GM23338 (cell line): ENCODE results near the gene CTDNEP1. TPM values are rescaled to one million over a fixed set of nuclear protein-coding genes. Genes with fewer than 3 reads are reported as not detected.

ENCODE experiments used
- ATAC-seq: fragments of 200-7000 bp; cut with Tn5 transposase; 3 replicates; pipeline ENCODE4 v1.9.1; 2020
- DNase-seq: peaks from one replicate; pipeline ENCODE4 v3.0.0-alpha.2; 2015; ENCODE audit warnings: low spot score
- H2AFZ ChIP-seq: fragments of 200-600 bp; sonication (generic); 2 replicates; pipeline ENCODE4 v1.8.0; 2016; ENCODE audit warnings: antibody characterized with exemption, mild to moderate bottlenecking, moderate library complexity
- H3F3A ChIP-seq: fragments of 200-600 bp; sonication (generic); replicated peaks from 2 replicates; pipeline ENCODE4 v1.8.0; 2017; ENCODE audit warnings: antibody characterized with exemption, mixed run types, low read depth
- H3K27ac ChIP-seq: fragments of 200-600 bp; sonication (generic); 2 replicates; pipeline ENCODE4 v1.6.1; 2016; ENCODE audit warnings: low read depth
- H3K27me3 ChIP-seq: fragments of 200-600 bp; sonication (generic); 2 replicates; pipeline ENCODE4 v1.8.0; 2016; ENCODE audit warnings: mild to moderate bottlenecking, mixed run types, moderate library complexity; ENCODE audit not compliant: insufficient read depth
- H3K36me3 ChIP-seq: fragments of 200-600 bp; sonication (generic); 2 replicates; pipeline ENCODE4 v1.8.0; 2016; ENCODE audit warnings: mild to moderate bottlenecking; ENCODE audit not compliant: insufficient read depth
- H3K4me1 ChIP-seq: fragments of 200-600 bp; sonication (generic); 2 replicates; pipeline ENCODE4 v1.8.0; 2016; ENCODE audit warnings: mild to moderate bottlenecking, moderate library complexity; ENCODE audit not compliant: insufficient read depth
- H3K4me2 ChIP-seq: fragments of 200-600 bp; sonication (generic); 2 replicates; pipeline ENCODE4 v1.7.1; 2017; ENCODE audit warnings: mixed run types
- H3K4me3 ChIP-seq: fragments of 200-600 bp; sonication (generic); 2 replicates; pipeline ENCODE4 v1.6.1; 2016; ENCODE audit warnings: mixed run types
- H3K79me2 ChIP-seq: fragments of 200-600 bp; sonication (generic); replicated peaks from 2 replicates; pipeline ENCODE4 v1.8.0; 2017; ENCODE audit warnings: mild to moderate bottlenecking; ENCODE audit not compliant: insufficient read depth
- H3K9me2 ChIP-seq: fragments of 200-600 bp; sonication (generic); 2 replicates; pipeline ENCODE4 v1.8.0; 2017; ENCODE audit not compliant: insufficient read depth
- H4K20me1 ChIP-seq: fragments of 200-600 bp; sonication (generic); replicated peaks from 2 replicates; pipeline ENCODE4 v1.8.0; 2017; ENCODE audit warnings: mild to moderate bottlenecking; ENCODE audit not compliant: insufficient read depth
- H3K27ac Mint-ChIP-seq: 2 replicates; pipeline ENCODE4 v1.8.0; 2020; ENCODE audit warnings: inconsistent platforms, mild to moderate bottlenecking, moderate library complexity, mixed read lengths
- H3K27me3 Mint-ChIP-seq: 3 replicates; pipeline ENCODE4 v1.8.0; 2022; ENCODE audit warnings: low read depth, mild to moderate bottlenecking, moderate library complexity, mixed read lengths, inconsistent platforms; ENCODE audit not compliant: insufficient read depth, poor library complexity
- H3K36me3 Mint-ChIP-seq: 3 replicates; pipeline ENCODE4 v1.8.0; 2021; ENCODE audit warnings: low read depth, mild to moderate bottlenecking, inconsistent platforms, moderate library complexity, mixed read lengths
- H3K4me1 Mint-ChIP-seq: 3 replicates; pipeline ENCODE4 v1.8.0; 2020; ENCODE audit warnings: mild to moderate bottlenecking, inconsistent platforms, mixed read lengths
- H3K4me3 Mint-ChIP-seq: 3 replicates; pipeline ENCODE4 v1.8.0; 2021; ENCODE audit warnings: moderate library complexity, mild to moderate bottlenecking, inconsistent platforms, mixed read lengths
- H3K9me3 Mint-ChIP-seq: 3 replicates; pipeline ENCODE4 v1.8.0; 2020; ENCODE audit warnings: moderate library complexity, mild to moderate bottlenecking, inconsistent platforms, mixed read lengths
- CREB1 ChIP-seq: fragments of 250-450 bp; sonication (Bioruptor Pico); IDR thresholded peaks from 2 replicates; pipeline ENCODE4 v1.5.0; 2020; ENCODE audit warnings: low read depth, mild to moderate bottlenecking, moderate library complexity
- ETS1 ChIP-seq: IDR thresholded peaks from 2 replicates; pipeline ENCODE4 v1.6.1; 2016; ENCODE audit warnings: antibody characterized with exemption
- EZH2 ChIP-seq: fragments of 200-600 bp; sonication (generic); IDR thresholded peaks from one replicate; pipeline ENCODE4 v1.8.0; 2017; ENCODE audit warnings: antibody characterized with exemption, mild to moderate bottlenecking, low read depth; ENCODE audit not compliant: unreplicated experiment
- EZH2phosphoT487 ChIP-seq: fragments of 200-600 bp; sonication (generic); IDR thresholded peaks from one replicate; pipeline ENCODE4 v1.8.1; 2018; ENCODE audit warnings: antibody characterized with exemption; ENCODE audit not compliant: unreplicated experiment
- JUNB ChIP-seq: IDR thresholded peaks from one replicate; pipeline ENCODE4 v1.6.1; 2016; ENCODE audit warnings: antibody characterized with exemption; ENCODE audit not compliant: unreplicated experiment
- POLR2AphosphoS5 ChIP-seq: IDR thresholded peaks from 2 replicates; pipeline ENCODE4 v1.6.1; 2016; ENCODE audit warnings: antibody characterized with exemption, low read depth
- STAT1 ChIP-seq: IDR thresholded peaks from one replicate; pipeline ENCODE4 v1.6.1; 2016; ENCODE audit warnings: antibody characterized with exemption; ENCODE audit not compliant: unreplicated experiment
- ZNF114 ChIP-seq: fragments of 250-450 bp; sonication (Bioruptor Pico); IDR thresholded peaks from 2 replicates; pipeline ENCODE4 v1.5.0; 2020; ENCODE audit warnings: mild to moderate bottlenecking, moderate library complexity
- ZNF331 ChIP-seq: fragments of 250-450 bp; sonication (Bioruptor Pico); IDR thresholded peaks from 2 replicates; pipeline ENCODE4 v1.5.0; 2020; ENCODE audit warnings: low read depth, mild to moderate bottlenecking, moderate library complexity
- polyA plus RNA-seq: library from polyadenylated mRNA; unstranded; fragments of >200 nt; fragmentation: Nextera tagmentation; extraction: Ambion mirVana; gene quantifications from 2 replicates; pipeline ENCODE4 v1.2.1, GENCODE V29; 2016
- total RNA-seq: library from RNA; depleted of rRNA; stranded (reverse); fragments of >200 nt; shearing (Covaris generic); gene quantifications from 2 replicates; pipeline ENCODE4 v1.2.3, GENCODE V29; 2014
- TF ChIP-seq, protein P1 (sequence below), 2 experiments: fragments of 200-600 bp in 1 of 2; sonication (generic) in 1 of 2; conservative IDR thresholded peaks; 2 replicates each; pipeline versions ENCODE4 v1.5.1 to v1.6.1; 2016 to 2017; ENCODE audit warnings: antibody characterized with exemption in 2 of 2, low read depth in 2 of 2, mild to moderate bottlenecking in 2 of 2, moderate library complexity in 1 of 2

The CTDNEP1 gene
- total and polyA plus RNA-seq, 2 experiments from 2014 or later = 48.1 to 93.4 TPM

GRCh38 chr17:7234083-7234951, 17.2 kb downstream of the CTDNEP1 start, which contains the start of gene DVL2:
TSS of gene DVL2 (minus strand) at chr17:7234517. CDS start at chr17:7234262, 255 bp downstream.
- Histone ChIP-seq H3K79me2 (peaks cover 74% of the 10 kb centered on the region), H3K27me3 (no peaks in the 10 kb centered on the region), H3K4me2 (peak within 1 kb of the TSS; percentile 97), H3K4me1 (peaks cover 21% of the 10 kb centered on the region), H3K27ac (peak within 1 kb of the TSS; percentile 85), H3K36me3 (peaks cover 11% of the 10 kb centered on the region), H4K20me1 (peaks cover 37% of the 10 kb centered on the region), H3K9me2 (no peaks in the 10 kb centered on the region), H2AFZ (peak within 1 kb of the TSS; percentile 88), H3F3A (peaks cover 36% of the 10 kb centered on the region), H3K4me3 (peak within 1 kb of the TSS; percentile 97)
- DNase-seq = peak; percentile 99
- Mint-ChIP-seq H3K27me3 (peaks cover 19% of the 10 kb centered on the region), H3K36me3 (peaks cover 52% of the 10 kb centered on the region), H3K4me3 (peak within 1 kb of the TSS; percentile 100), H3K27ac (peak within 1 kb of the TSS; percentile 97), H3K4me1 (peaks cover 26% of the 10 kb centered on the region), H3K9me3 (peaks cover 3% of the 10 kb centered on the region; the same call in 2 of the 3 replicates)
- peak; percentile 42 for ATAC-seq
- TF ChIP-seq, protein P1, sequence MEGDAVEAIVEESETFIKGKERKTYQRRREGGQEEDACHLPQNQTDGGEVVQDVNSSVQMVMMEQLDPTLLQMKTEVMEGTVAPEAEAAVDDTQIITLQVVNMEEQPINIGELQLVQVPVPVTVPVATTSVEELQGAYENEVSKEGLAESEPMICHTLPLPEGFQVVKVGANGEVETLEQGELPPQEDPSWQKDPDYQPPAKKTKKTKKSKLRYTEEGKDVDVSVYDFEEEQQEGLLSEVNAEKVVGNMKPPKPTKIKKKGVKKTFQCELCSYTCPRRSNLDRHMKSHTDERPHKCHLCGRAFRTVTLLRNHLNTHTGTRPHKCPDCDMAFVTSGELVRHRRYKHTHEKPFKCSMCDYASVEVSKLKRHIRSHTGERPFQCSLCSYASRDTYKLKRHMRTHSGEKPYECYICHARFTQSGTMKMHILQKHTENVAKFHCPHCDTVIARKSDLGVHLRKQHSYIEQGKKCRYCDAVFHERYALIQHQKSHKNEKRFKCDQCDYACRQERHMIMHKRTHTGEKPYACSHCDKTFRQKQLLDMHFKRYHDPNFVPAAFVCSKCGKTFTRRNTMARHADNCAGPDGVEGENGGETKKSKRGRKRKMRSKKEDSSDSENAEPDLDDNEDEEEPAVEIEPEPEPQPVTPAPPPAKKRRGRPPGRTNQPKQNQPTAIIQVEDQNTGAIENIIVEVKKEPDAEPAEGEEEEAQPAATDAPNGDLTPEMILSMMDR (conservative IDR thresholded peaks at IDR 0.05; ENCODE audit: low read depth in 2 of 2) = no peak
- TF ChIP-seq JUNB (no peak), POLR2AphosphoS5 (peak; percentile 100), CREB1 (CRISPR knock-in tag) (peak; percentile 78), EZH2 (no peak), EZH2phosphoT487 (no peak), STAT1 (no peak), ETS1 (peak; percentile 61; the same call in 1 of the 2 replicates)

DNA sequence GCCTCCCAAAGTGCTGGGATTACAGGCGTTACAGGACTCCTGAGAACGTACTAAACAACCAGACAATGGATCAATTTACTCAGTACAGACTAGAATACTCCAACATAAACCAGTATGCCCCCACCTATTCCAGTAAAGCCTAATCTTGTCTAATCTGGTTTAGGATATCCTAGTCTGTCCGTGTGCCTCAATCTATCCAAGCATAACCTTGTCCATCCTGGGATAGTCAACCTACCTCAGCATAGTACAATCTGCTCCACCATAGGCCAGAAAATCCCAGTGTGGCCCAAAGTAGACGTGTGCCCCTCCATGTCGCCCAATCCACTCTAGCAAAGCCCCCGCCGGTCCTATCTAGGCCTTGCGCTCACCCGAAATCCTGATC, 17.8 kb downstream of the CTDNEP1 start:
- H3K4me1 Mint-ChIP-seq = peaks cover 26% of the 10 kb centered on the region
- H3K36me3 Mint-ChIP-seq = peaks cover 59% of the 10 kb centered on the region
- H3K79me2 ChIP-seq = peaks cover 68% of the 10 kb centered on the region
- peaks cover 15% of the 10 kb centered on the region for H3K27me3 Mint-ChIP-seq
- H3K27me3 ChIP-seq = no peaks in the 10 kb centered on the region
- no peak for DNase-seq
- peak; percentile 15 for ATAC-seq
- H3K9me3 Mint-ChIP-seq = peaks cover 3% of the 10 kb centered on the region; the same call in 2 of the 3 replicates
- peaks cover 21% of the 10 kb centered on the region for H3K4me1 ChIP-seq
- H4K20me1 ChIP-seq = peaks cover 37% of the 10 kb centered on the region
- peak overlapping the region; percentile 97 for H3K27ac Mint-ChIP-seq
- peak overlapping the region; percentile 88 for H2AFZ ChIP-seq
- H3F3A ChIP-seq = peaks cover 36% of the 10 kb centered on the region
- peak overlapping the region; percentile 100 for H3K4me3 Mint-ChIP-seq
- H3K4me3 ChIP-seq = peak overlapping the region; percentile 97
- peak overlapping the region; percentile 97 for H3K4me2 ChIP-seq
- peak overlapping the region; percentile 85 for H3K27ac ChIP-seq
- peaks cover 11% of the 10 kb centered on the region for H3K36me3 ChIP-seq
- no peaks in the 10 kb centered on the region for H3K9me2 ChIP-seq
- no peak for TF ChIP-seq POLR2AphosphoS5
- TF ChIP-seq CREB1 (CRISPR knock-in tag) = no peak
- TF ChIP-seq EZH2phosphoT487 = no peak
- no peak for TF ChIP-seq EZH2
- TF ChIP-seq ZNF114 = no peak
- no peak for TF ChIP-seq STAT1
- TF ChIP-seq, protein P1 (conservative IDR thresholded peaks at IDR 0.05; ENCODE audit: low read depth in 2 of 2) = no peak
- TF ChIP-seq ETS1 = no peak
- no peak for TF ChIP-seq ZNF331
- no peak for TF ChIP-seq JUNB
